Transverse colon (tissue), 4 donors: Measurements from ENCODE around the gene FLNA. TPM values are rescaled to one million over a fixed set of nuclear protein-coding genes. Genes with fewer than 3 reads are reported as not detected.

ENCODE experiments used
- DNase-seq: peaks from one replicate; pipeline ENCODE4 v3.0.0-alpha.2; 2019
- H3K27ac ChIP-seq, 4 donors: fragments of 200-600 bp; sonication (generic); 2 replicates each; pipeline ENCODE4 v1.5.1; 2016 to 2018; ENCODE audit warnings: inconsistent platforms in 4 of 4
- H3K27me3 ChIP-seq: fragments of 200-600 bp; sonication (generic); 2 replicates; pipeline ENCODE4 v1.5.1; 2017; ENCODE audit warnings: inconsistent platforms
- H3K36me3 ChIP-seq, 4 donors: fragments of 200-600 bp; sonication (generic); 2 replicates each; pipeline ENCODE4 v1.5.1; 2017 to 2019; ENCODE audit warnings: inconsistent platforms in 4 of 4
- H3K4me1 ChIP-seq, 4 donors: fragments of 200-600 bp; sonication (generic); 2 replicates each; pipeline ENCODE4 v1.5.1; 2017 to 2020; ENCODE audit warnings: inconsistent platforms in 4 of 4
- H3K4me3 ChIP-seq, 4 donors: fragments of 200-600 bp; sonication (generic); 1 replicate in 1 of 4; 2 replicates in 3 of 4; pipeline versions ENCODE4 v1.5.1 to v1.6.1; 2017 to 2019; ENCODE audit warnings: inconsistent platforms in 4 of 4
- H3K9me3 ChIP-seq, 2 donors: fragments of 200-600 bp; sonication (generic); 2 replicates each; pipeline ENCODE4 v1.5.1; 2017 to 2019; ENCODE audit warnings: inconsistent platforms in 2 of 2
- EP300 ChIP-seq: sonication (generic); formaldehyde crosslinking; IDR thresholded peaks from one replicate; pipeline ENCODE4 v1.6.1; 2017; ENCODE audit warnings: antibody characterized with exemption, low read depth
- POLR2A ChIP-seq: fragments of 450-650 bp; IDR thresholded peaks from one replicate; pipeline ENCODE4 v1.6.1; 2016; ENCODE audit warnings: antibody characterized with exemption, mild to moderate bottlenecking, moderate library complexity
- POLR2AphosphoS5 ChIP-seq, 3 donors: sonication (generic); formaldehyde crosslinking; IDR thresholded peaks; one replicate each; pipeline ENCODE4 v1.6.1; 2016; ENCODE audit warnings: antibody characterized with exemption in 3 of 3
- WGBS, 2 donors: methylation state at CpG; one replicate each; pipeline ENCODE4 v1.1.5; 2018; ENCODE audit warnings: low coverage in 1 of 2; 5-methylcytosine and 5-hydroxymethylcytosine counted together
- in situ Hi-C, 4 donors: fragments of 200-750 bp; cut with MboI; loops; one replicate each; pipeline versions ENCODE4 v1.15.0 to v1.15.1; 2017; ENCODE audit warnings: low sequenced_read_pairs in 3 of 4, low pct_ligation_motif_present in 1 of 4, low pct_unique_long_range_greater_than_20kb in 1 of 4
- intact Hi-C: fragments of 100-400 bp; cut with DNase I; formaldehyde crosslinking; loops from one replicate; pipeline ENCODE4 v1.15.1; 2023; ENCODE audit warnings: low total_unique reads
- total RNA-seq, 4 donors: library from RNA; depleted of rRNA; stranded (reverse); fragments of >200 nt; gene quantifications; one replicate each; pipeline ENCODE4 v1.1.0, GENCODE V29; 2016
- TF ChIP-seq, protein P1 (sequence below), 5 experiments: fragments of 200-600 bp in 3 of 5; fragments of 450-650 bp in 2 of 5; sonication (generic) in 3 of 5; IDR thresholded peaks; 1 replicate in 2 of 5; 2 replicates in 3 of 5; pipeline ENCODE4 v1.5.1; 2016 to 2017; ENCODE audit warnings: antibody characterized with exemption in 5 of 5, inconsistent platforms in 3 of 5, mild to moderate bottlenecking in 2 of 5, moderate library complexity in 1 of 5

The FLNA gene, protein sequence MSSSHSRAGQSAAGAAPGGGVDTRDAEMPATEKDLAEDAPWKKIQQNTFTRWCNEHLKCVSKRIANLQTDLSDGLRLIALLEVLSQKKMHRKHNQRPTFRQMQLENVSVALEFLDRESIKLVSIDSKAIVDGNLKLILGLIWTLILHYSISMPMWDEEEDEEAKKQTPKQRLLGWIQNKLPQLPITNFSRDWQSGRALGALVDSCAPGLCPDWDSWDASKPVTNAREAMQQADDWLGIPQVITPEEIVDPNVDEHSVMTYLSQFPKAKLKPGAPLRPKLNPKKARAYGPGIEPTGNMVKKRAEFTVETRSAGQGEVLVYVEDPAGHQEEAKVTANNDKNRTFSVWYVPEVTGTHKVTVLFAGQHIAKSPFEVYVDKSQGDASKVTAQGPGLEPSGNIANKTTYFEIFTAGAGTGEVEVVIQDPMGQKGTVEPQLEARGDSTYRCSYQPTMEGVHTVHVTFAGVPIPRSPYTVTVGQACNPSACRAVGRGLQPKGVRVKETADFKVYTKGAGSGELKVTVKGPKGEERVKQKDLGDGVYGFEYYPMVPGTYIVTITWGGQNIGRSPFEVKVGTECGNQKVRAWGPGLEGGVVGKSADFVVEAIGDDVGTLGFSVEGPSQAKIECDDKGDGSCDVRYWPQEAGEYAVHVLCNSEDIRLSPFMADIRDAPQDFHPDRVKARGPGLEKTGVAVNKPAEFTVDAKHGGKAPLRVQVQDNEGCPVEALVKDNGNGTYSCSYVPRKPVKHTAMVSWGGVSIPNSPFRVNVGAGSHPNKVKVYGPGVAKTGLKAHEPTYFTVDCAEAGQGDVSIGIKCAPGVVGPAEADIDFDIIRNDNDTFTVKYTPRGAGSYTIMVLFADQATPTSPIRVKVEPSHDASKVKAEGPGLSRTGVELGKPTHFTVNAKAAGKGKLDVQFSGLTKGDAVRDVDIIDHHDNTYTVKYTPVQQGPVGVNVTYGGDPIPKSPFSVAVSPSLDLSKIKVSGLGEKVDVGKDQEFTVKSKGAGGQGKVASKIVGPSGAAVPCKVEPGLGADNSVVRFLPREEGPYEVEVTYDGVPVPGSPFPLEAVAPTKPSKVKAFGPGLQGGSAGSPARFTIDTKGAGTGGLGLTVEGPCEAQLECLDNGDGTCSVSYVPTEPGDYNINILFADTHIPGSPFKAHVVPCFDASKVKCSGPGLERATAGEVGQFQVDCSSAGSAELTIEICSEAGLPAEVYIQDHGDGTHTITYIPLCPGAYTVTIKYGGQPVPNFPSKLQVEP (N-terminal part only)
- total RNA-seq = 1,000 to 10,000 TPM in 2 of 4 donors, 100 to 1,000 TPM in 2; 632 to 3,163 (median 1,262) TPM

DNA sequence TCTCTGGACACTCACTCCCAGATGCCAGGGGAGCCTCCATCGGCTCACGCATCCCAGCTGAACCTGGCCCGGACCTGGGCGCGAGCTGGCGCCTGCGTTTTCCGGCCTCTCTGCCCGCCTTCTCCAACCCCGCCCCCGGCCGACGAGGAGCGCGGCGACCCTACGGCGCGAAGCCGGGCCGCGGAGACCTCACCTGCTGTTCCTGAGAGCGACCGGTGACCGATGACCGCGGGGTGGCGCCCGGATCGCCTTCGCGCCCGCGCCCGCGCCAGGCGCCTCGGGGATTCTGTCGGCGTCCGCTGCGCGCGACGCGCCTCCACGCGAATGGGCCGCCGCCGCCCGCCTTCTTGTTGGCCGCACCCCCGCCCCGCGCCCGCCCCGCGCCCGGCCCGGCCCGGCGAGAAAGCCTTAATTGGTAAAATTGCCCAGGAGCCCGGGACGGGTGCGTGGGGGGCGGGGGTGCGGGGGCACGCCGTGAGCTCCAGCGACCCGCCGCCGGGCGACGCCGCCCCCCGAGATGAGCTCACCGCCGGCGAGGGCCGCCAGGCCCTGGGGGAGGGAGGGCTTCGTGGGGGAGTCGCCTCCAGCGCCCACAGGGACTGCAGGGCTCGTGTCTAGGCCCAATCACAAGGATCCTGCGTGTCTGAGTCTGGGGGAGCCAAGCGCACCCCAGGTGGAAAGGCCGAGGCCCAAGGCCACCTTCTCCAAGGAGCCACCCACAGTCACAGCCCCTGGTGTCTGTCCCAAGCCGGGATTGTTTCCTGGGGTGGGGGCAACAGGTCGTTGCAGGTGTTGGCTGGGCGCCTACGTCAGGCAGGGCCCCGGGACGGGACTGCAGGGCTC, at the start of gene FLNA:
TSS of gene FLNA (minus strand) at position 322 of the 843 bp plus-strand sequence. CDS start 3,389 bp downstream, outside the sequence.
- peak; percentile 58 for DNase-seq
- Histone ChIP-seq H3K27ac (peak within 1 kb of the TSS; percentile 95 to 99 (median 97)), H3K4me1 (peaks cover 0 to 24% (median 12%) of the 10 kb centered on the region in 4 donors), H3K36me3 (no peaks in the 10 kb centered on the region), H3K27me3 (peaks cover 14% of the 10 kb centered on the region), H3K9me3 (no peaks in the 10 kb centered on the region), H3K4me3 (peak within 1 kb of the TSS; percentile 34 to 63 (median 49))
- 62% methylated on average over 57 of the region's 95 CpGs; no CpG with 5 or more reads in 1 of the 2 donors for WGBS, 2 donors
- in situ Hi-C loops = no loop called here
- TF ChIP-seq, protein P1, sequence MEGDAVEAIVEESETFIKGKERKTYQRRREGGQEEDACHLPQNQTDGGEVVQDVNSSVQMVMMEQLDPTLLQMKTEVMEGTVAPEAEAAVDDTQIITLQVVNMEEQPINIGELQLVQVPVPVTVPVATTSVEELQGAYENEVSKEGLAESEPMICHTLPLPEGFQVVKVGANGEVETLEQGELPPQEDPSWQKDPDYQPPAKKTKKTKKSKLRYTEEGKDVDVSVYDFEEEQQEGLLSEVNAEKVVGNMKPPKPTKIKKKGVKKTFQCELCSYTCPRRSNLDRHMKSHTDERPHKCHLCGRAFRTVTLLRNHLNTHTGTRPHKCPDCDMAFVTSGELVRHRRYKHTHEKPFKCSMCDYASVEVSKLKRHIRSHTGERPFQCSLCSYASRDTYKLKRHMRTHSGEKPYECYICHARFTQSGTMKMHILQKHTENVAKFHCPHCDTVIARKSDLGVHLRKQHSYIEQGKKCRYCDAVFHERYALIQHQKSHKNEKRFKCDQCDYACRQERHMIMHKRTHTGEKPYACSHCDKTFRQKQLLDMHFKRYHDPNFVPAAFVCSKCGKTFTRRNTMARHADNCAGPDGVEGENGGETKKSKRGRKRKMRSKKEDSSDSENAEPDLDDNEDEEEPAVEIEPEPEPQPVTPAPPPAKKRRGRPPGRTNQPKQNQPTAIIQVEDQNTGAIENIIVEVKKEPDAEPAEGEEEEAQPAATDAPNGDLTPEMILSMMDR (IDR thresholded peaks at IDR 0.05) = no peak
- no peak for TF ChIP-seq EP300
- peak in 2 of 3 donors; percentile 30 to 56 for TF ChIP-seq POLR2AphosphoS5 (IDR thresholded peaks at IDR 0.05)
- no peak for TF ChIP-seq POLR2A
- intact Hi-C loops = no loop called here

GRCh38 chrX:154420402-154420756, 45.9 kb upstream of the FLNA start:
- Histone ChIP-seq H3K4me3 (no peak overlapping the region), H3K4me1 (no peaks in the 10 kb centered on the region), H3K36me3 (no peaks in the 10 kb centered on the region), H3K27ac (no peak overlapping the region), H3K9me3 (no peaks in the 10 kb centered on the region), H3K27me3 (no peaks in the 10 kb centered on the region)
- TF ChIP-seq POLR2AphosphoS5 (IDR thresholded peaks at IDR 0.05) = no peak
- TF ChIP-seq, protein P1 (IDR thresholded peaks at IDR 0.05) = no peak
- TF ChIP-seq EP300 = no peak
- TF ChIP-seq POLR2A = no peak
- DNase-seq = no peak
- WGBS, 2 donors = 90% methylated on average over 10 of the region's 10 CpGs; no CpG with 5 or more reads in 1 of the 2 donors
- in situ Hi-C loops (loop anchor here in 3 of 4 donors (25.0 kb wide), 1 partner anchor 117 kb away; the partner anchor contains the start of genes G6PD (in 3 of the 3) and IKBKG (in 3 of the 3)), intact Hi-C loops (no loop called here)

DNA sequence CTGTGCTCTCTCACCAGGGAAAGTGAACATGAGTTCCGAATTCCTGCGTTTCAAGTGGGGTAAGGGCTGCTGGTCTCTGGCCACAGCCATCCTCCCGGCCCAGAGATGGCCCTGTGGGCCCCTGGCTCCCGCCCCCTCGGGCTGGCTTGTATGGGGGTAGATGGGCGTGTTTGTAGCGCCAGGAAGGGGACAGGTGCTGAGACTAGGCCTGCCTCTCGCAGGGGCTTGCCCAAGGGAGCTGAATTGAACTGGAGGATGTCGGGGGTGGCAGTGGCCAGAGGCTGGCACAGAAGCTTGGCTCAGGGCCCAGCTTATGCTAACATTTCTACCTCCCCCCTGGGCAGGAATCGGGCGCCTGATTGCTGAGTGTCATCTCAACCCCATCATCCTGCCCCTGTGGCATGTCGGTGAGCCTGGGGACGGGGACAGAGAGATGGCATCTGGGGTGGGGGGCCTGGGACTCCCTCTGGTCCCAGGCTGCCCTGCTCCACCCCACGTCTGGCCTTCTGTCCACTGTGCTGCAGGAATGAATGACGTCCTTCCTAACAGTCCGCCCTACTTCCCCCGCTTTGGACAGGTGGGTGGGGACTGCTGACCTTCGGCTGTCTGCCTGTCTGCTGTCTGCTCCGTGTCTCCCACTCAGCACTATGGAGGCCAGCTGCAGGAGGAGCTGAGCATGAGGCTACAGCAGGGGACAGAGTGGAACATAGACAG, 45.4 kb upstream of the FLNA start:
- H3K36me3 ChIP-seq = no peaks in the 10 kb centered on the region
- no peaks in the 10 kb centered on the region for H3K9me3 ChIP-seq
- no peak overlapping the region for H3K27ac ChIP-seq
- 80% methylated on average over 19 of the region's 19 CpGs; no CpG with 5 or more reads in 1 of the 2 donors for WGBS, 2 donors
- no peaks in the 10 kb centered on the region for H3K4me1 ChIP-seq
- H3K27me3 ChIP-seq = no peaks in the 10 kb centered on the region
- TF ChIP-seq POLR2A = no peak
- TF ChIP-seq, protein P1 (IDR thresholded peaks at IDR 0.05) = no peak
- TF ChIP-seq POLR2AphosphoS5 (IDR thresholded peaks at IDR 0.05) = no peak
- no peak for TF ChIP-seq EP300
- no peak overlapping the region for H3K4me3 ChIP-seq
- intact Hi-C loops = no loop called here
- in situ Hi-C loops = loop anchor here in 3 of 4 donors (25.0 kb wide), 1 partner anchor 117 kb away; the partner anchor contains the start of genes G6PD (in 3 of the 3) and IKBKG (in 3 of the 3)
- DNase-seq = no peak
